K562 (cell line): ENCODE results near the gene GPR39. TPM values are rescaled to one million over a fixed set of nuclear protein-coding genes. Genes with fewer than 3 reads are reported as not detected.

Experiments used
- ATAC-seq: fragments of 200-7000 bp; cut with Tn5 transposase; 3 replicates; pipeline ENCODE4 v1.9.1; 2020; ENCODE audit warnings: moderate library complexity
- BruUV-seq: library from RNA; stranded (reverse); fragments of 400-500 nt; replicated peaks from 2 replicates; lab custom pipeline; 2021; lab: Mats Ljungman, UMichigan
- CTCF ChIA-PET: fragments of 300-600 bp; formaldehyde crosslinking; extraction: SDS; loops from one replicate; lab custom pipeline; 2021; ENCODE audit warnings: low intra/inter-chr PET ratio; lab: Yijun Ruan, JAX
- POLR2A ChIA-PET: fragments of 300-600, 350-650 bp; sonication (Branson Sonifier 250); formaldehyde crosslinking; extraction: SDS; loops from one replicate; lab custom pipeline; 2021; ENCODE audit warnings: antibody characterized with exemption, inconsistent platforms; lab: Yijun Ruan, JAX
- DNase-seq, 4 experiments: peaks; one replicate each; pipeline versions ENCODE4 v3.0.0 to v3.0.0-alpha.2; 2011 to 2018; ENCODE audit warnings: low spot score in 3 of 4, mixed read lengths in 3 of 4; ENCODE audit errors: extremely low read depth in 1 of 4
- FAIRE-seq: peaks from 2 replicates; lab custom pipeline; 2011; peaks lifted over from hg19 to GRCh38; lab: Jason Lieb, UNC
- H2AFZ ChIP-seq: 2 replicates; pipeline ENCODE4 v1.6.0; 2011; ENCODE audit warnings: low read depth, low read length, control low read depth, inconsistent platforms
- H3K27ac ChIP-seq: fragments of 200-600 bp; 3 replicates; pipeline ENCODE4 v1.8.0; 2011; ENCODE audit warnings: low read depth, mild to moderate bottlenecking, control low read depth, inconsistent platforms, low read length, moderate library complexity, mixed read lengths; ENCODE audit errors: extremely low read depth
- H3K27me3 ChIP-seq, 2 experiments: fragments of 300-600 bp in 1 of 2; 2 replicates in 1 of 2; 3 replicates in 1 of 2; pipeline versions ENCODE4 v1.6.0 to v1.8.0; 2011; ENCODE audit warnings: inconsistent platforms in 2 of 2, low read length in 2 of 2, mild to moderate bottlenecking in 1 of 2, mixed read lengths in 1 of 2, moderate library complexity in 1 of 2; ENCODE audit not compliant: control insufficient read depth in 2 of 2, insufficient read depth in 2 of 2
- H3K36me3 ChIP-seq: fragments of 300-600 bp; 3 replicates; pipeline ENCODE4 v1.8.0; 2011; ENCODE audit warnings: mild to moderate bottlenecking, low read length, inconsistent platforms; ENCODE audit not compliant: control insufficient read depth, insufficient read depth
- H3K4me1 ChIP-seq, 2 experiments: fragments of 200-600 bp in 1 of 2; replicated peaks in 1 of 2; 2 replicates in 1 of 2; 3 replicates in 1 of 2; pipeline versions ENCODE4 v1.5.1 to v1.8.0; 2011; ENCODE audit warnings: inconsistent platforms in 2 of 2, low read length in 2 of 2, mild to moderate bottlenecking in 1 of 2, mixed read lengths in 1 of 2, moderate library complexity in 1 of 2; ENCODE audit not compliant: control insufficient read depth in 2 of 2, insufficient read depth in 2 of 2
- H3K4me2 ChIP-seq: 2 replicates; pipeline ENCODE4 v1.6.1; 2011; ENCODE audit warnings: low read length, control low read depth, inconsistent platforms, mixed read lengths; ENCODE audit not compliant: insufficient read depth
- H3K4me3 ChIP-seq: fragments of 200-600 bp; sonication (generic), shearing (Covaris generic); 2 replicates; pipeline ENCODE4 v1.5.1; 2016; ENCODE audit warnings: control low read depth, inconsistent platforms
- H3K79me2 ChIP-seq: fragments of 200-600 bp; 3 replicates; pipeline ENCODE4 v1.8.0; 2011; ENCODE audit warnings: low read length, inconsistent platforms; ENCODE audit not compliant: control insufficient read depth, insufficient read depth
- H3K9ac ChIP-seq, 2 experiments: 2 replicates each; pipeline versions ENCODE4 v1.6.0 to v1.6.1; 2011; ENCODE audit warnings: low read depth in 2 of 2, low read length in 2 of 2, control low read depth in 1 of 2, inconsistent platforms in 1 of 2, mild to moderate bottlenecking in 1 of 2, mixed read lengths in 1 of 2; ENCODE audit not compliant: insufficient read depth in 1 of 2
- H3K9me1 ChIP-seq: one replicate; pipeline ENCODE4 v1.6.0; 2011; ENCODE audit warnings: inconsistent platforms, mild to moderate bottlenecking, low read length, moderate library complexity; ENCODE audit not compliant: control insufficient read depth, insufficient read depth
- H3K9me3 ChIP-seq: replicated peaks from 2 replicates; pipeline ENCODE4 v1.5.1; 2011; ENCODE audit warnings: low read depth, low read length, inconsistent platforms; ENCODE audit not compliant: control insufficient read depth, insufficient read depth
- H4K20me1 ChIP-seq: replicated peaks from 2 replicates; pipeline ENCODE4 v1.6.1; 2011; ENCODE audit warnings: low read length, inconsistent platforms, mixed read lengths; ENCODE audit not compliant: control insufficient read depth, insufficient read depth
- PHB ChIP-seq: fragments of 250-450 bp; sonication (Bioruptor Pico); IDR thresholded peaks from 2 replicates; pipeline ENCODE4 v1.5.0; 2021
- WGBS: fragments of 100-300 bp; shearing (Covaris generic); methylation state at CpG from one replicate; pipeline ENCODE4 v1.1.6; 2016; ENCODE audit warnings: low coverage, mixed read lengths; ENCODE audit not compliant: insufficient coverage; ENCODE audit errors: missing lambda C conversion rate; 5-methylcytosine and 5-hydroxymethylcytosine counted together
- in situ Hi-C: fragments of 300-500 bp; cut with MboI; formaldehyde crosslinking; loops from 4 replicates; pipeline ENCODE4 v1.15.0; 2018; ENCODE audit warnings: inconsistent platforms, mixed read lengths
- intact Hi-C: fragments of 100-400 bp; cut with micrococcal nuclease; formaldehyde crosslinking; loops from 2 replicates; pipeline ENCODE4 v1.14.2; 2022
- polyA plus RNA-seq, 8 experiments: library from polyadenylated mRNA; depleted of rRNA in 4 of 8; stranded (reverse) in 5 of 8; unstranded in 3 of 8; fragments of >200 nt; fragmentation: Nextera tagmentation in 2 of 8; fragmentation: Illumina TruSeq in 1 of 8; extraction: Ambion mirVana in 2 of 8; extraction: Trizol in 1 of 8; gene quantifications; 2 replicates each; pipeline versions ENCODE4 v1.2.1 to v1.2.3, GENCODE V29; 2011 to 2014; ENCODE audit warnings: inconsistent platforms in 1 of 8, missing spikeins in 1 of 8
- total RNA-seq, 7 experiments: library from RNA; depleted of rRNA in 6 of 7; stranded (reverse); fragments of >200 nt in 6 of 7; fragmentation: Illumina TruSeq in 2 of 7; extraction: Trizol in 2 of 7; gene quantifications; 2 replicates each; pipeline versions ENCODE4 v1.2.1 to v1.2.3, GENCODE V29; 2011 to 2021; ENCODE audit warnings: low replicate concordance in 1 of 7
- TF ChIP-seq, protein P1 (sequence below): fragments of 450-650 bp; formaldehyde crosslinking; IDR thresholded peaks from 2 replicates; pipeline ENCODE4 v1.4.0; 2020; ENCODE audit warnings: mild to moderate bottlenecking, mixed read lengths

Gene GPR39
- total and polyA plus RNA-seq, 9 of the 15 experiments (the other 6 are each of a cell fraction or from before 2014, with no cell fraction given), result 0.04 TPM; not detected in 8

DNA sequence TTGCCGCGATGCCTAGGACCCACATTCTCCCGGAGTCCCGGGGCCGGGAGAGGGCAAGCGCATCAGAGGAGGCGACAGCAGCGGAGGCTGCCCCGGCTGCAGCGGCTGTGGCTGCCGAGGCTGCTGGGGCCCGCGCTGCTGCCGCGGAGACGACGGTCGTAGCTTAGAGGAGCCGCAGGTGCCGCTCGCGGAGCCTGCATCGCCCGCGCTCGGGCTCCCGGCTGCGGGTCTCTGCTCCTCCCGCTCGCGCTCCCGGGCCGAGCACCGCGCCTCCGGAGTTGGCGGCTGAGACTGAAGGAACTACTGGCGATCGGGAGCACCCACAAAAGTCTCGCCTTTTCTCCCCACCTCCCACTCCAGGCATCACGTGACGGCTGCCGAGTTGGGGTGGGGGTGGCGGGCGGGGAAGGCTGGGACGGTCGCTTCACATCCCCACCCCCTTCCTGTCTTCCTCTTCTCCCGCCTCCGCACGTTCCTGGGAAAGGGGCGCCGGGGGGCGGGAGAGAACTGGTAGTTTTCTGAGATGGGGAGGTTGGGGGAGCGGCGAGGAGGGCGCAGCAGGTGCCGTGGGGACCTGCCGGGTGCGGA lies 253.4 kb downstream of the GPR39 start, which contains the start of gene LYPD1:
Gene LYPD1, minus strand, starts transcription at position 298 of the 588 bp plus-strand sequence. Its CDS starts 273 bp downstream, at position 25.
- no peaks in the 10 kb centered on the region for H3K9me1 ChIP-seq
- ChIA-PET CTCF (no interaction called here), POLR2A (interaction anchor here (0.6 kb wide), 1 partner anchor 1001 kb away, joined by 3 read pairs; no protein-coding TSS in a partner anchor)
- intact Hi-C loops, result no loop called here
- no peaks in the 10 kb centered on the region for H3K79me2 ChIP-seq
- peaks cover 2 to 21% of the 10 kb centered on the region in 2 experiments; a peak in 3 of 5 replicates for H3K27me3 ChIP-seq
- no peaks in the 10 kb centered on the region for H3K9me3 ChIP-seq
- no peak within 1 kb of the TSS for H3K4me3 ChIP-seq
- H3K4me2 ChIP-seq, result no peak within 1 kb of the TSS
- peaks cover 0 to 12% of the 10 kb centered on the region in 2 experiments; a peak in 1 of 5 replicates for H3K4me1 ChIP-seq
- H3K36me3 ChIP-seq, result no peaks in the 10 kb centered on the region
- no peak within 1 kb of the TSS for H2AFZ ChIP-seq
- no peak for ATAC-seq
- H3K27ac ChIP-seq, result no peak within 1 kb of the TSS
- H3K9ac ChIP-seq, result no peak within 1 kb of the TSS
- DNase-seq, result no peak
- in situ Hi-C loops, result no loop called here
- 18% methylated on average over 40 of the region's 59 CpGs for WGBS
- no peaks in the 10 kb centered on the region for H4K20me1 ChIP-seq
- no peak for TF ChIP-seq PHB
- TF ChIP-seq, protein P1, sequence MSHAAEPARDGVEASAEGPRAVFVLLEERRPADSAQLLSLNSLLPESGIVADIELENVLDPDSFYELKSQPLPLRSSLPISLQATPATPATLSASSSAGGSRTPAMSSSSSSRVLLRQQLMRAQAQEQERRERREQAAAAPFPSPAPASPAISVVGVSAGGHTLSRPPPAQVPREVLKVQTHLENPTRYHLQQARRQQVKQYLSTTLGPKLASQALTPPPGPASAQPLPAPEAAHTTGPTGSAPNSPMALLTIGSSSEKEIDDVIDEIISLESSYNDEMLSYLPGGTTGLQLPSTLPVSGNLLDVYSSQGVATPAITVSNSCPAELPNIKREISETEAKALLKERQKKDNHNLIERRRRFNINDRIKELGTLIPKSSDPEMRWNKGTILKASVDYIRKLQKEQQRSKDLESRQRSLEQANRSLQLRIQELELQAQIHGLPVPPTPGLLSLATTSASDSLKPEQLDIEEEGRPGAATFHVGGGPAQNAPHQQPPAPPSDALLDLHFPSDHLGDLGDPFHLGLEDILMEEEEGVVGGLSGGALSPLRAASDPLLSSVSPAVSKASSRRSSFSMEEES, result peak; percentile 21; the same call in 1 of the 2 replicates
- no peak for FAIRE-seq
- BruUV-seq, result no TSS peak
